Measurements from ENCODE around the gene ANTXR1.

The ANTXR1 gene

GRCh38 chr2:69034845-69035244 is 21.9 kb downstream of the ANTXR1 start:
- no peak for DNase-seq

GRCh38 chr2:69036926-69037325 is 23.9 kb downstream of the ANTXR1 start:
- no peak for DNase-seq

- no peak for DNase-seq
Measured at GRCh38 chr2:69041214-69041613, 28.2 kb downstream of the ANTXR1 start.

GRCh38 chr2:69043736-69044400 is 30.9 kb downstream of the ANTXR1 start:
- DNase-seq, result no peak

GRCh38 chr2:69046221-69046662 is 33.3 kb downstream of the ANTXR1 start:
- no peak for DNase-seq

GRCh38 chr2:69047625-69048145 is 34.7 kb downstream of the ANTXR1 start:
- DNase-seq, result no peak

GRCh38 chr2:69050802-69051201 is 37.8 kb downstream of the ANTXR1 start:
- DNase-seq, result no peak

- no peak for DNase-seq
Measured at GRCh38 chr2:69053416-69053965, 40.5 kb downstream of the ANTXR1 start.

GRCh38 chr2:69054431-69054830 is 41.5 kb downstream of the ANTXR1 start:
- no peak for DNase-seq

GRCh38 chr2:69055688-69056470 is 42.9 kb downstream of the ANTXR1 start:
- DNase-seq, result no peak

- no peak for DNase-seq
Measured at GRCh38 chr2:69057660-69058059, 44.7 kb downstream of the ANTXR1 start.

GRCh38 chr2:69059731-69060290 is 46.8 kb downstream of the ANTXR1 start:
- DNase-seq, result no peak

- no peak for DNase-seq
Measured at GRCh38 chr2:69060938-69061501, 48.0 kb downstream of the ANTXR1 start.

GRCh38 chr2:69061525-69061924 is 48.5 kb downstream of the ANTXR1 start:
- no peak for DNase-seq

GRCh38 chr2:69062307-69062962 is 49.5 kb downstream of the ANTXR1 start:
- DNase-seq, result no peak

- DNase-seq, result no peak
Measured at GRCh38 chr2:69065735-69066336, 52.9 kb downstream of the ANTXR1 start.

GRCh38 chr2:69067026-69067630 is 54.1 kb downstream of the ANTXR1 start:
- DNase-seq, result no peak

GRCh38 chr2:69067866-69068265 is 54.9 kb downstream of the ANTXR1 start:
- DNase-seq, result no peak

GRCh38 chr2:69070969-69071368 is 58.0 kb downstream of the ANTXR1 start:
- DNase-seq, result no peak

- no peak for DNase-seq
Measured at GRCh38 chr2:69073928-69074570, 61.1 kb downstream of the ANTXR1 start.

- no peak for DNase-seq
Measured at GRCh38 chr2:69074918-69075317, 61.9 kb downstream of the ANTXR1 start.
